T-helper 22 cell (primary cell): ENCODE results near the gene DGKQ.
A peak's percentile ranks its signal among the peaks of the same experiment; 100 is the strongest.

ENCODE experiments used
- DNase-seq: peaks from one replicate; pipeline ENCODE4 v3.0.0-alpha.2; 2020; ENCODE audit warnings: low read depth

DGKQ gene

GRCh38 chr4:972651-973424 is 531 bp downstream of the DGKQ start:
- peak; percentile 49 for DNase-seq

- DNase-seq, result no peak
Measured at GRCh38 chr4:971666-972500, 1.5 kb downstream of the DGKQ start.

GRCh38 chr4:970854-971520 is 2.4 kb downstream of the DGKQ start:
- DNase-seq, result no peak

GRCh38 chr4:970046-970745 is 3.2 kb downstream of the DGKQ start:
- no peak for DNase-seq

- DNase-seq, result no peak
Measured at GRCh38 chr4:968621-969394, 4.6 kb downstream of the DGKQ start.

GRCh38 chr4:968221-968620 is 5.1 kb downstream of the DGKQ start:
- no peak for DNase-seq

- no peak for DNase-seq
Measured at GRCh38 chr4:967113-968104, 6.0 kb downstream of the DGKQ start.

- DNase-seq, result no peak
Measured at GRCh38 chr4:966266-967112, 6.9 kb downstream of the DGKQ start.

GRCh38 chr4:965766-966134 is 7.6 kb downstream of the DGKQ start:
- no peak for DNase-seq

- no peak for DNase-seq
Measured at GRCh38 chr4:965048-965765, 8.2 kb downstream of the DGKQ start.

- no peak for DNase-seq
Measured at GRCh38 chr4:964346-965025, 8.9 kb downstream of the DGKQ start.

GRCh38 chr4:963276-964225 is 9.8 kb downstream of the DGKQ start:
- DNase-seq, result no peak

GRCh38 chr4:962231-963208 is 10.8 kb downstream of the DGKQ start:
- no peak for DNase-seq

- DNase-seq, result no peak
Measured at GRCh38 chr4:961351-962230, 11.8 kb downstream of the DGKQ start.
